HCT116 (cell line): ENCODE data around the gene ACTG1. TPM values are rescaled to one million over a fixed set of nuclear protein-coding genes. Genes with fewer than 3 reads are reported as not detected.
A peak's percentile ranks its signal among the peaks of the same experiment; 100 is the strongest.

ENCODE experiments used
- ATAC-seq: fragments of 200-7000 bp; cut with Tn5 transposase; 2 replicates; pipeline ENCODE4 v1.9.1; 2020; ENCODE audit warnings: mild to moderate bottlenecking, moderate library complexity
- BruUV-seq: library from RNA; stranded (reverse); fragments of 400-500 nt; replicated peaks from 2 replicates; lab custom pipeline; 2021; lab: Mats Ljungman, UMichigan
- CTCF ChIA-PET: fragments of 300-600 bp; sonication (Branson Sonifier 250); formaldehyde crosslinking; loops from one replicate; lab custom pipeline; 2021; ENCODE audit warnings: antibody characterized with exemption; lab: Charles Lee
- POLR2A ChIA-PET: fragments of 300-600, 350-600 bp; sonication (Branson Sonifier 250); formaldehyde crosslinking; loops from one replicate; lab custom pipeline; 2021; ENCODE audit warnings: antibody characterized with exemption; lab: Charles Lee
- RAD21 ChIA-PET, 2 experiments: fragments of 300-600 bp; sonication (Branson Sonifier 250); formaldehyde crosslinking; loops; one replicate each; lab custom pipeline; 2023; ENCODE audit warnings: low total read pairs in 2 of 2; ENCODE audit not compliant: uncharacterized antibody in 2 of 2, unreplicated experiment in 2 of 2, low non-redundant PET in 1 of 2; lab: Charles Lee
- DNase-seq: peaks from one replicate; pipeline ENCODE4 v3.0.0-alpha.2; 2010; ENCODE audit warnings: low read depth, low spot score
- H2AFZ ChIP-seq: fragments of 200-600 bp; shearing (Covaris generic), sonication (generic); 2 replicates; pipeline ENCODE4 v1.6.1; 2017; ENCODE audit warnings: low read depth, mixed run types, mixed read lengths, antibody characterized with exemption, low read length; ENCODE audit not compliant: poor library complexity, severe bottlenecking
- H3K27ac ChIP-seq: 2 replicates; pipeline ENCODE4 v1.5.1; 2012; ENCODE audit warnings: low read depth, low read length
- H3K27me3 ChIP-seq: fragments of 200-600 bp; sonication (generic); 2 replicates; pipeline ENCODE4 v1.6.1; 2016; ENCODE audit warnings: mixed run types, low read length, mixed read lengths; ENCODE audit not compliant: insufficient read depth
- H3K36me3 ChIP-seq, 2 experiments: fragments of 200-500 bp in 1 of 2; fragments of 200-600 bp in 1 of 2; sonication (Bioruptor generic) in 1 of 2; sonication (generic) in 1 of 2; 2 replicates each; pipeline versions ENCODE4 v1.5.1 to v1.6.1; 2014 to 2016; ENCODE audit warnings: low read length in 2 of 2, inconsistent platforms in 1 of 2, mixed read lengths in 1 of 2, mixed run types in 1 of 2; ENCODE audit not compliant: insufficient read depth in 2 of 2, control insufficient read depth in 1 of 2
- H3K4me1 ChIP-seq, 2 experiments: fragments of 200-600 bp in 1 of 2; sonication (generic) in 1 of 2; 2 replicates each; pipeline versions ENCODE4 v1.5.1 to v1.6.1; 2012 to 2017; ENCODE audit warnings: low read length in 2 of 2, inconsistent platforms in 1 of 2, mild to moderate bottlenecking in 1 of 2, mixed read lengths in 1 of 2, mixed run types in 1 of 2, moderate library complexity in 1 of 2; ENCODE audit not compliant: insufficient read depth in 2 of 2, control insufficient read depth in 1 of 2
- H3K4me2 ChIP-seq: fragments of 200-600 bp; sonication (generic); 2 replicates; pipeline ENCODE4 v1.6.1; 2017; ENCODE audit warnings: mixed run types, low read length, mixed read lengths
- H3K4me3 ChIP-seq, 2 experiments: fragments of 200-600 bp in 1 of 2; sonication (generic) in 1 of 2; replicated peaks in 1 of 2; 2 replicates each; pipeline ENCODE4 v1.5.1; 2011 to 2016; ENCODE audit warnings: low read length in 2 of 2, control low read depth in 1 of 2, low read depth in 1 of 2, mild to moderate bottlenecking in 1 of 2, mixed read lengths in 1 of 2, mixed run types in 1 of 2
- H3K79me2 ChIP-seq: fragments of 200-600 bp; sonication (generic); 2 replicates; pipeline ENCODE4 v1.6.1; 2017; ENCODE audit warnings: mild to moderate bottlenecking, mixed run types, low read length, moderate library complexity, mixed read lengths; ENCODE audit not compliant: insufficient read depth
- H3K9ac ChIP-seq: fragments of 200-600 bp; sonication (generic); 2 replicates; pipeline ENCODE4 v1.6.1; 2016; ENCODE audit warnings: low read length, mixed read lengths
- H3K9me2 ChIP-seq: fragments of 200-600 bp; sonication (generic), shearing (Covaris generic); 2 replicates; pipeline ENCODE4 v1.6.1; 2017; ENCODE audit warnings: mixed run types, mild to moderate bottlenecking, moderate library complexity; ENCODE audit not compliant: insufficient read depth
- H3K9me3 ChIP-seq, 2 experiments: fragments of 200-500 bp in 1 of 2; fragments of 200-600 bp in 1 of 2; sonication (Bioruptor generic) in 1 of 2; sonication (generic) in 1 of 2; 2 replicates each; pipeline ENCODE4 v1.6.1; 2014 to 2017; ENCODE audit warnings: low read length in 2 of 2, mixed read lengths in 2 of 2, inconsistent platforms in 1 of 2, low read depth in 1 of 2, mild to moderate bottlenecking in 1 of 2, mixed run types in 1 of 2, moderate library complexity in 1 of 2; ENCODE audit not compliant: control insufficient read depth in 1 of 2, insufficient read depth in 1 of 2
- H4K20me1 ChIP-seq: fragments of 200-600 bp; sonication (generic), shearing (Covaris generic); 2 replicates; pipeline ENCODE4 v1.6.1; 2017; ENCODE audit warnings: mixed run types, mild to moderate bottlenecking, moderate library complexity; ENCODE audit not compliant: insufficient read depth
- ATF3 ChIP-seq: IDR thresholded peaks from 2 replicates; pipeline ENCODE4 v1.6.1; 2012
- CBX3 ChIP-seq: IDR thresholded peaks from 2 replicates; pipeline ENCODE4 v1.6.1; 2012; ENCODE audit warnings: low read depth
- CEBPB ChIP-seq: IDR thresholded peaks from 2 replicates; pipeline ENCODE4 v1.6.1; 2012; ENCODE audit warnings: low read depth
- ELF1 ChIP-seq: IDR thresholded peaks from 2 replicates; pipeline ENCODE4 v1.6.1; 2012; ENCODE audit warnings: low read depth, borderline replicate concordance
- EZH2 ChIP-seq: fragments of 200-600 bp; sonication (generic); IDR thresholded peaks from 2 replicates; pipeline ENCODE4 v1.6.1; 2017; ENCODE audit warnings: antibody characterized with exemption, mixed run types
- FOSL1 ChIP-seq: IDR thresholded peaks from 2 replicates; pipeline ENCODE4 v1.6.1; 2012; ENCODE audit warnings: low read depth
- JUND ChIP-seq: IDR thresholded peaks from 2 replicates; pipeline ENCODE4 v1.6.1; 2012
- MAX ChIP-seq: IDR thresholded peaks from 2 replicates; pipeline ENCODE4 v1.6.1; 2012
- POLR2A ChIP-seq: IDR thresholded peaks from 2 replicates; pipeline ENCODE4 v1.7.0; 2011; ENCODE audit warnings: borderline replicate concordance; ENCODE audit not compliant: insufficient read depth, insufficient read length; ENCODE audit errors: extremely low read depth
- RAD21 ChIP-seq: IDR thresholded peaks from 2 replicates; pipeline ENCODE4 v1.6.1; 2012; ENCODE audit warnings: low read depth, mild to moderate bottlenecking
- SIN3A ChIP-seq: IDR thresholded peaks from 2 replicates; pipeline ENCODE4 v1.6.1; 2012; ENCODE audit warnings: low read depth
- TCF7L2 ChIP-seq: IDR thresholded peaks from 2 replicates; pipeline ENCODE4 v1.7.0; 2011; ENCODE audit warnings: borderline replicate concordance, inconsistent platforms; ENCODE audit not compliant: insufficient read depth, insufficient read length; ENCODE audit errors: extremely low read depth
- YY1 ChIP-seq: IDR thresholded peaks from 2 replicates; pipeline ENCODE4 v1.6.1; 2011; ENCODE audit warnings: low read length, low read depth, moderate library complexity, mild to moderate bottlenecking; ENCODE audit not compliant: insufficient replicate concordance; ENCODE audit errors: extremely low read depth
- ZBTB33 ChIP-seq: IDR thresholded peaks from 2 replicates; pipeline ENCODE4 v1.6.1; 2011; ENCODE audit warnings: mild to moderate bottlenecking, low read length, moderate library complexity; ENCODE audit not compliant: insufficient replicate concordance; ENCODE audit errors: extremely low read depth
- ZFX ChIP-seq: fragments of 450-650 bp; IDR thresholded peaks from 2 replicates; pipeline ENCODE4 v1.6.1; 2017
- intact Hi-C: fragments of 100-400 bp; cut with micrococcal nuclease; formaldehyde crosslinking; loops from 2 replicates; pipeline ENCODE4 v1.10.0; 2022
- total RNA-seq: library from RNA; stranded (reverse); gene quantifications from one replicate; pipeline ENCODE4 v1.2.1, GENCODE V29; 2021; ENCODE audit not compliant: unreplicated experiment

ACTG1 gene
- total RNA-seq, 1 experiment from 2014 or later = 6,223 TPM

GRCh38 chr17:81539571-81539900, 26.9 kb upstream of the ACTG1 start:
- Histone ChIP-seq H3K36me3 (peaks cover 4 to 18% of the 10 kb centered on the region in 2 experiments), H4K20me1 (no peaks in the 10 kb centered on the region), H3K4me1 (peaks cover 0 to 7% of the 10 kb centered on the region in 2 experiments; a peak in 1 of 4 replicates), H3K27ac (no peak overlapping the region), H3K9ac (no peak overlapping the region), H3K4me3 (no peak overlapping the region), H2AFZ (no peak overlapping the region), H3K27me3 (no peaks in the 10 kb centered on the region), H3K4me2 (no peak overlapping the region), H3K79me2 (no peaks in the 10 kb centered on the region), H3K9me2 (no peaks in the 10 kb centered on the region), H3K9me3 (no peaks in the 10 kb centered on the region)
- TF ChIP-seq ATF3 (no peak), SIN3A (peak; percentile 0; the same call in 1 of the 2 replicates), POLR2A (no peak), JUND (no peak), FOSL1 (no peak), EZH2 (no peak)
- ChIA-PET POLR2A (interaction anchor here (1.1 to 1.5 kb wide), 2 partner anchors 13 to 30 kb away, joined by 3 to 7 read pairs; partner anchors contain the start of gene FAAP100), RAD21 (no interaction called here), CTCF (no interaction called here)
- no TSS peak for BruUV-seq
- DNase-seq (no peak), ATAC-seq (no peak)
- intact Hi-C loops = loop anchor here (5.0 kb wide), 1 partner anchor 167 kb away; no protein-coding TSS in a partner anchor

GRCh38 chr17:81538651-81539570, 26.3 kb upstream of the ACTG1 start:
- peaks cover 4 to 16% of the 10 kb centered on the region in 2 experiments for H3K36me3 ChIP-seq
- no peaks in the 10 kb centered on the region for H3K9me2 ChIP-seq
- no peaks in the 10 kb centered on the region for H3K9me3 ChIP-seq
- no peak overlapping the region for H3K4me2 ChIP-seq
- no peaks in the 10 kb centered on the region for H3K27me3 ChIP-seq
- DNase-seq (no peak), ATAC-seq (no peak)
- H4K20me1 ChIP-seq = no peaks in the 10 kb centered on the region
- intact Hi-C loops = loop anchor here (5.0 kb wide), 1 partner anchor 167 kb away; no protein-coding TSS in a partner anchor
- ChIA-PET CTCF (interaction anchor here (1.2 kb wide), 1 partner anchor 54 kb away, joined by 5 read pairs; no protein-coding TSS in a partner anchor), RAD21 (interaction anchor here in 1 of 2 experiments (1.4 kb wide), 1 partner anchor 20 kb away, joined by 3 read pairs; no protein-coding TSS in a partner anchor), POLR2A (interaction anchor here (0.9 to 1.5 kb wide), 4 partner anchors 11 to 30 kb away, joined by 3 to 7 read pairs (median 3); partner anchors contain the start of genes FAAP100 and FSCN2)
- H2AFZ ChIP-seq = no peak overlapping the region
- H3K4me3 ChIP-seq = no peak overlapping the region
- no peak overlapping the region for H3K27ac ChIP-seq
- H3K4me1 ChIP-seq = peaks cover 3 to 7% of the 10 kb centered on the region in 2 experiments; a peak in 2 of 4 replicates
- BruUV-seq = no TSS peak
- no peaks in the 10 kb centered on the region for H3K79me2 ChIP-seq
- no peak overlapping the region for H3K9ac ChIP-seq
- no peak for TF ChIP-seq ZBTB33
- no peak for TF ChIP-seq ZFX
- no peak for TF ChIP-seq YY1
- TF ChIP-seq SIN3A = peak; percentile 48; the same call in 1 of the 2 replicates
- TF ChIP-seq MAX = 0 out of 2 replicates have a peak, but pooled peaks have one; percentile 5
- TF ChIP-seq ELF1 = no peak
- TF ChIP-seq CBX3 = no peak
- no peak for TF ChIP-seq CEBPB
- no peak for TF ChIP-seq RAD21
- TF ChIP-seq TCF7L2 = no peak
- TF ChIP-seq, all 23 proteins: peak for 2
